H9 (cell line): Measurements from ENCODE around the gene WBP1L. TPM values are rescaled to one million over a fixed set of nuclear protein-coding genes. Genes with fewer than 3 reads are reported as not detected.
"Not testable (repeated sequence)": the region's sequence is repeated elsewhere in the genome, so short reads cannot be mapped to it uniquely, and the experiment has no call there.

Experiments used
- DNase-seq: peaks from one replicate; pipeline ENCODE4 v3.0.0-alpha.2; 2017
- H2AFZ ChIP-seq: one replicate; pipeline ENCODE4 v1.6.1; 2013; ENCODE audit warnings: mild to moderate bottlenecking, low read length, control low read depth, moderate library complexity
- H2AK5ac ChIP-seq: 2 replicates; pipeline ENCODE4 v1.6.1; 2013; ENCODE audit warnings: low read length, control low read depth, mixed read lengths; ENCODE audit not compliant: insufficient read length
- H2BK120ac ChIP-seq: one replicate; pipeline ENCODE4 v1.6.1; 2013; ENCODE audit warnings: low read depth, mild to moderate bottlenecking, low read length, control low read depth, inconsistent platforms; ENCODE audit not compliant: poor library complexity, severe bottlenecking
- H2BK12ac ChIP-seq: 2 replicates; pipeline ENCODE4 v1.6.1; 2013; ENCODE audit warnings: low read length, control low read depth, mixed read lengths, low read depth; ENCODE audit not compliant: insufficient read length
- H2BK15ac ChIP-seq: 2 replicates; pipeline ENCODE4 v1.6.1; 2013; ENCODE audit warnings: low read depth, low read length, control low read depth
- H2BK20ac ChIP-seq: one replicate; pipeline ENCODE4 v1.6.1; 2013; ENCODE audit warnings: low read depth, mild to moderate bottlenecking, low read length, control low read depth, inconsistent platforms; ENCODE audit not compliant: poor library complexity, severe bottlenecking
- H2BK5ac ChIP-seq: 2 replicates; pipeline ENCODE4 v1.6.1; 2013; ENCODE audit warnings: low read length, control low read depth, mixed read lengths; ENCODE audit not compliant: insufficient read length
- H3K14ac ChIP-seq: 2 replicates; pipeline ENCODE4 v1.6.1; 2013; ENCODE audit warnings: low read length, control low read depth; ENCODE audit not compliant: insufficient read depth
- H3K18ac ChIP-seq: 2 replicates; pipeline ENCODE4 v1.6.1; 2013; ENCODE audit warnings: low read depth, mild to moderate bottlenecking, mixed read lengths, low read length, control low read depth; ENCODE audit not compliant: insufficient read length
- H3K23ac ChIP-seq: 2 replicates; pipeline ENCODE4 v1.6.1; 2013; ENCODE audit warnings: low read length, control low read depth, mixed read lengths, low read depth; ENCODE audit not compliant: insufficient read length
- H3K23me2 ChIP-seq: 2 replicates; pipeline ENCODE4 v1.6.1; 2013; ENCODE audit warnings: low read depth, mild to moderate bottlenecking, mixed read lengths, low read length, control low read depth; ENCODE audit not compliant: insufficient read length, poor library complexity, severe bottlenecking
- H3K27ac ChIP-seq: 2 replicates; pipeline ENCODE4 v1.5.1; 2013; ENCODE audit warnings: low read length, control low read depth, mixed read lengths, low read depth; ENCODE audit not compliant: insufficient read length
- H3K27me3 ChIP-seq: 2 replicates; pipeline ENCODE4 v1.6.1; 2013; ENCODE audit warnings: low read length, control low read depth, inconsistent platforms; ENCODE audit not compliant: insufficient read depth
- H3K4ac ChIP-seq: 2 replicates; pipeline ENCODE4 v1.6.1; 2013; ENCODE audit warnings: low read depth, mild to moderate bottlenecking, control low read depth, inconsistent platforms, low read length, moderate library complexity
- H3K4me1 ChIP-seq: 2 replicates; pipeline ENCODE4 v1.6.1; 2013; ENCODE audit warnings: low read length, control low read depth, inconsistent platforms; ENCODE audit not compliant: insufficient read depth
- H3K4me2 ChIP-seq: 2 replicates; pipeline ENCODE4 v1.6.1; 2013; ENCODE audit warnings: low read length, control low read depth, mixed read lengths; ENCODE audit not compliant: insufficient read length, insufficient read depth
- H3K56ac ChIP-seq: 2 replicates; pipeline ENCODE4 v1.6.1; 2013; ENCODE audit warnings: low read depth, mild to moderate bottlenecking, mixed read lengths, low read length, control low read depth; ENCODE audit not compliant: insufficient read length
- H3K79me1 ChIP-seq: 2 replicates; pipeline ENCODE4 v1.6.1; 2013; ENCODE audit warnings: low read depth, mild to moderate bottlenecking, moderate library complexity, low read length, control low read depth, inconsistent platforms; ENCODE audit not compliant: insufficient read depth, poor library complexity, severe bottlenecking
- H3K79me2 ChIP-seq: 2 replicates; pipeline ENCODE4 v1.6.1; 2013; ENCODE audit warnings: low read length, control low read depth, inconsistent platforms; ENCODE audit not compliant: insufficient read depth
- H3K9ac ChIP-seq: 2 replicates; pipeline ENCODE4 v1.6.1; 2013; ENCODE audit warnings: low read length, control low read depth, mixed read lengths; ENCODE audit not compliant: insufficient read length; ENCODE audit errors: extremely low read depth
- H3K9me3 ChIP-seq: one replicate; pipeline ENCODE4 v1.6.1; 2013; ENCODE audit warnings: low read depth, low read length, inconsistent platforms; ENCODE audit not compliant: control insufficient read depth
- H3T11ph ChIP-seq: one replicate; pipeline ENCODE4 v1.6.1; 2013; ENCODE audit warnings: mild to moderate bottlenecking, low read length, control low read depth, inconsistent platforms
- H4K20me1 ChIP-seq: one replicate; pipeline ENCODE4 v1.6.1; 2013; ENCODE audit not compliant: control insufficient read depth, insufficient read length, insufficient read depth
- H4K5ac ChIP-seq: 2 replicates; pipeline ENCODE4 v1.6.1; 2013; ENCODE audit warnings: low read depth, mild to moderate bottlenecking, mixed read lengths, low read length, control low read depth; ENCODE audit not compliant: insufficient read length
- H4K8ac ChIP-seq: replicated peaks from 2 replicates; pipeline ENCODE4 v1.6.1; 2013; ENCODE audit warnings: low read length, control low read depth, mixed read lengths, low read depth; ENCODE audit not compliant: insufficient read length
- H4K91ac ChIP-seq: 2 replicates; pipeline ENCODE4 v1.6.1; 2013; ENCODE audit warnings: low read depth, mild to moderate bottlenecking, moderate library complexity, mixed read lengths, low read length, control low read depth; ENCODE audit not compliant: insufficient read length
- H3K27ac Mint-ChIP-seq, 3 experiments: 2 replicates in 2 of 3; 3 replicates in 1 of 3; pipeline ENCODE4 v1.8.0; 2020 to 2021; ENCODE audit warnings: mixed read lengths in 3 of 3, mild to moderate bottlenecking in 1 of 3, moderate library complexity in 1 of 3
- H3K27me3 Mint-ChIP-seq: 2 replicates; pipeline ENCODE4 v1.8.0; 2021; ENCODE audit warnings: low read depth, mild to moderate bottlenecking, moderate library complexity, mixed read lengths
- H3K36me3 Mint-ChIP-seq, 3 experiments: 2 replicates in 2 of 3; 3 replicates in 1 of 3; pipeline ENCODE4 v1.8.0; 2020 to 2021; ENCODE audit warnings: low read depth in 3 of 3, mixed read lengths in 3 of 3; ENCODE audit not compliant: insufficient read depth in 1 of 3
- H3K4me1 Mint-ChIP-seq, 2 experiments: 2 replicates each; pipeline ENCODE4 v1.8.0; 2020; ENCODE audit warnings: mixed read lengths in 2 of 2
- H3K4me3 Mint-ChIP-seq, 2 experiments: 2 replicates in 1 of 2; 3 replicates in 1 of 2; pipeline ENCODE4 v1.8.0; 2020 to 2021; ENCODE audit warnings: mild to moderate bottlenecking in 2 of 2, mixed read lengths in 2 of 2, moderate library complexity in 1 of 2
- H3K9me3 Mint-ChIP-seq, 2 experiments: 2 replicates in 1 of 2; 3 replicates in 1 of 2; pipeline ENCODE4 v1.8.0; 2020; ENCODE audit warnings: mild to moderate bottlenecking in 2 of 2, mixed read lengths in 2 of 2, moderate library complexity in 1 of 2
- CTCF ChIP-seq: fragments of 200-600 bp; sonication (generic); conservative IDR thresholded peaks from 3 replicates; pipeline ENCODE4 v1.8.0; 2021; ENCODE audit warnings: antibody characterized with exemption, mild to moderate bottlenecking
- WGBS: extraction: QIAGEN DNeasy Blood & Tissue Kit; methylation state at CpG from one replicate; pipeline ENCODE4 v1.1.7; 2013; ENCODE audit warnings: missing lambda C conversion rate, low lambda C conversion rate, mixed read lengths; ENCODE audit not compliant: insufficient read length; ENCODE audit errors: extremely low coverage; 5-methylcytosine and 5-hydroxymethylcytosine counted together
- total RNA-seq: library from RNA; stranded (reverse); gene quantifications from 2 replicates; pipeline ENCODE4 v1.2.1, GENCODE V29; 2021

Gene WBP1L
- total RNA-seq, 1 experiment from 2014 or later, result 23.8 TPM

GRCh38 chr10:102837230-102837721, 93.5 kb downstream of the WBP1L start, which contains the start of gene CYP17A1:
CYP17A1 (minus strand) TSS chr10:102837413; CDS start chr10:102837361, 52 bp downstream.
- H3K9ac ChIP-seq, result no peak within 1 kb of the TSS
- TF ChIP-seq CTCF, result no peak
- H3T11ph ChIP-seq, result no peak within 1 kb of the TSS
- no peak within 1 kb of the TSS for H2AK5ac ChIP-seq
- no peak within 1 kb of the TSS for H2BK20ac ChIP-seq
- H4K5ac ChIP-seq, result no peak within 1 kb of the TSS
- H3K79me1 ChIP-seq, result no peaks in the 10 kb centered on the region
- no peak within 1 kb of the TSS for H3K23ac ChIP-seq
- no peaks in the 10 kb centered on the region for H3K23me2 ChIP-seq
- no peak within 1 kb of the TSS for H3K14ac ChIP-seq
- H4K20me1 ChIP-seq, result no peaks in the 10 kb centered on the region
- no peaks in the 10 kb centered on the region for H3K27me3 ChIP-seq
- no peaks in the 10 kb centered on the region for H3K4me1 ChIP-seq
- H3K18ac ChIP-seq, result no peak within 1 kb of the TSS
- DNase-seq, result no peak
- H3K27ac ChIP-seq, result no peak within 1 kb of the TSS
- no CpG with 5 or more reads among the region's 5 CpGs for WGBS
- H3K27me3 Mint-ChIP-seq, result peaks cover 14% of the 10 kb centered on the region
- peaks cover 3% of the 10 kb centered on the region in 2 experiments; a peak in 2 of 4 replicates for H3K4me1 Mint-ChIP-seq
- H2BK120ac ChIP-seq, result no peak within 1 kb of the TSS
- H4K8ac ChIP-seq, result no peak within 1 kb of the TSS
- no peaks in the 10 kb centered on the region for H3K79me2 ChIP-seq
- no peak within 1 kb of the TSS for H3K56ac ChIP-seq
- H3K4me3 Mint-ChIP-seq, result no peak within 1 kb of the TSS
- H3K9me3 Mint-ChIP-seq, result peaks cover 15% of the 10 kb centered on the region in 2 experiments
- H3K9me3 ChIP-seq, result peaks cover 5% of the 10 kb centered on the region
- no peak within 1 kb of the TSS for H2BK15ac ChIP-seq
- no peak within 1 kb of the TSS; a peak in 1 of 7 replicates for H3K27ac Mint-ChIP-seq
- no peak within 1 kb of the TSS for H3K4ac ChIP-seq
- no peak within 1 kb of the TSS for H2BK12ac ChIP-seq
- H3K36me3 Mint-ChIP-seq, result peaks cover 6 to 13% (median 8%) of the 10 kb centered on the region in 3 experiments; a peak in 6 of 7 replicates
- H4K91ac ChIP-seq, result no peak within 1 kb of the TSS
- H2BK5ac ChIP-seq, result no peak within 1 kb of the TSS
- H2AFZ ChIP-seq, result no peak within 1 kb of the TSS
- no peak within 1 kb of the TSS for H3K4me2 ChIP-seq

GRCh38 chr10:102838276-102838927, 94.7 kb downstream of the WBP1L start:
- not testable (repeated sequence) for H3K4me3 Mint-ChIP-seq

More at GRCh38 chr10:102838276-102838927, 94.7 kb downstream of the WBP1L start:
- H4K91ac ChIP-seq, H2AFZ ChIP-seq, H3K27me3 ChIP-seq, H4K20me1 ChIP-seq, H3K18ac ChIP-seq, H4K8ac ChIP-seq, H2BK12ac ChIP-seq, H3K9ac ChIP-seq, H2AK5ac ChIP-seq, H3K56ac ChIP-seq, H3T11ph ChIP-seq, H2BK5ac ChIP-seq, DNase-seq, H4K5ac ChIP-seq, H3K23me2 ChIP-seq, H2BK120ac ChIP-seq, H3K79me1 ChIP-seq, H3K4ac ChIP-seq, H2BK20ac ChIP-seq, H3K27ac ChIP-seq, H3K79me2 ChIP-seq, H3K4me2 ChIP-seq, H3K4me1 ChIP-seq, H3K9me3 ChIP-seq, H3K27ac Mint-ChIP-seq, H3K23ac ChIP-seq, H3K14ac ChIP-seq, H2BK15ac ChIP-seq: not testable (repeated sequence)
- peaks cover 7 to 10% of the 10 kb centered on the region in 2 experiments for H3K4me1 Mint-ChIP-seq
- peaks cover 14% of the 10 kb centered on the region for H3K27me3 Mint-ChIP-seq
- no CpG with 5 or more reads among the region's 9 CpGs for WGBS
- H3K9me3 Mint-ChIP-seq, result peaks cover 15 to 17% of the 10 kb centered on the region in 2 experiments
- H3K36me3 Mint-ChIP-seq, result peaks cover 6 to 13% (median 8%) of the 10 kb centered on the region in 3 experiments; a peak in 6 of 7 replicates
